ENCODE results near the gene D2HGDH.
"Not testable (repeated sequence)": the region's sequence is repeated elsewhere in the genome, so short reads cannot be mapped to it uniquely, and the experiment has no call there.

GRCh38 chr2:241800198-241800903, 65.9 kb downstream of the D2HGDH start:
- not testable (repeated sequence) for TF ChIP-seq CTCF (IDR thresholded peaks at IDR 0.05; ENCODE audit: borderline replicate concordance, extremely low read depth, low read length, poor library complexity, severe bottlenecking); EZH2 (IDR thresholded peaks at IDR 0.05; ENCODE audit: borderline replicate concordance, low read depth, low read length, severe bottlenecking)
